GM18520 (cell line): Measurements from ENCODE around the gene SMAD4.
"Not testable (repeated sequence)": the region's sequence is repeated elsewhere in the genome, so short reads cannot be mapped to it uniquely, and the experiment has no call there.

Experiments
- ATAC-seq: cut with Tn5 transposase; IDR thresholded peaks from one replicate; pipeline ENCODE4 v1.9.1; 2021; ENCODE audit not compliant: unreplicated experiment

Gene SMAD4

GRCh38 chr18:51029694-51030536 is at the start of gene SMAD4:
SMAD4 (plus strand) TSS chr18:51030213; CDS start chr18:51047047, 16,834 bp downstream.
- ATAC-seq: peak; percentile 62

- no peak for ATAC-seq
Observed at GRCh38 chr18:50981381-50981780, 48.6 kb upstream of the SMAD4 start.

DNA sequence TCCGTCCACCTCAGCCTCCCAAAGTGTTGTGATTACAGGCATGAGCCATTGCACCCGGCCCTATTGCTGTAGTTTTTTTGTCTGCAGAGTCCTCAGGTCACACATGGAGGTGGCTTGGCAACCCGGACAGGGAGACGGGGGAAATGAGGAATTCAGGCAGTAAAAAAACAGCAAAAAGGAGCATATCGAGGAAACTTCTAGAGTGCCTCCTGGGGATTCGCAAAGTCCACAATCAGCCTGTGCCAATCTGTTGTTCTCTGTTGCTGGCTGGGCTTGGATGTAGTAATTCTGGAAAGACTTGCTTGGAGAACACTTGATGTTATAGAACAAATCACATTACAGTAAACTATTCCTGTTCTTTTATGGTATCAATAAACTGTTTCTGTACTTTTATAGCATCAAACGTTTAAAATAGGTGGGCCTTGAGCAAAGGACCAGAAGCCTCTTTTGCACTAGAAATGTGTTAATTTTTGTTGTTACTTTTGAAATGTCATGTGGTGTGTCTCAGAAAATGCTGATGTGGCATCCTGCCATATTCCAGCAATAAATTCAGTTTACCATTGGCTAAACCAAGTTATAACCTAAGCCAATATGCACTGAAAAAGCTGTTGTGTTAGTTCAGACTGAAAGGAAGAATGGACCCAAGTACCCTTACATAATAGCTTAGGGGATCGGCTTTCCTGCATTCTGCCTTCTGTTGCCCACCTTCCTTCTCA is 47.8 kb upstream of the SMAD4 start:
- no peak for ATAC-seq

GRCh38 chr18:50982802-50983179 is 47.2 kb upstream of the SMAD4 start:
- ATAC-seq: no peak

GRCh38 chr18:50986360-50987087 is 43.5 kb upstream of the SMAD4 start:
- no peak for ATAC-seq

GRCh38 chr18:50987261-50987660 is 42.8 kb upstream of the SMAD4 start:
- no peak for ATAC-seq

- no peak for ATAC-seq
Observed at GRCh38 chr18:50989711-50990110, 40.3 kb upstream of the SMAD4 start.

DNA sequence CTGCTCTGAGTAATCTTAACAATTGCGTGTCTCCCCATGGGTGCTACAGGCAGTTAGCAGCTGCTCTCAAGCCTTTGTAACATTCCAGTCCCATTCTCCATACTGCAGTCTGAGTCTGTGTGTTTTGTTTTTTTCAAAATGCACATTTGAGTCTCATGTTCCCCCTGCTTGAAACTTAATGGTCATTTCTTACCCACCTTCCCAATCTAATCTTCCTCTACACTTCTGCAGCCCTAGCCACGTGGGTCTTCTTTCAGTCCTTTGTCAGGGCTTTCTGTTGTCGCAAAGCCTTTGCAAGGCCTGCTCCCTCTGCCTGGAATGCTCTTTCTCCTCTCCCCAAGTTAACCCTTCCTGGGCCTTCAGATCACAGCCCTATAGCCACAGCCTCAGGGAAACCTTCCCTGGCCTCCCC is 37.7 kb upstream of the SMAD4 start:
- ATAC-seq: no peak

DNA sequence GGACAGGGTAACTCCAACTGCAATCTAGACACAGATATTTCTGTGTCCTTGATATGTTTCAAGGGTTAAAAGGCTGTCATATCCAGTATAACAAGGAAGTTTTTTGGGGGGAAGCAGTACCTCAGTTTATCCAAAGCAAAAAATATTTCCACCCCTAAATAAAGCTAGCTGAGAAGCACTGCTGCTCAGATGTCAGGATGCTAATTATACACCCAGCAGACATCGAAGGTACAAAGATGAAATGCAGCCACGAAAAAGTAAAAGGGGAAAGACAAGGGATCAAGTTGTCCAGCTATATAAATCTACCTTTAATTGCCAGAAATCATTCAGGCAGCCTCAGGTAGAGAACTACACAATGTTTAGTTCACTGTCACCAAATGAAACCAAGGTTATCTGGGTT is 36.0 kb upstream of the SMAD4 start:
- no peak for ATAC-seq

DNA sequence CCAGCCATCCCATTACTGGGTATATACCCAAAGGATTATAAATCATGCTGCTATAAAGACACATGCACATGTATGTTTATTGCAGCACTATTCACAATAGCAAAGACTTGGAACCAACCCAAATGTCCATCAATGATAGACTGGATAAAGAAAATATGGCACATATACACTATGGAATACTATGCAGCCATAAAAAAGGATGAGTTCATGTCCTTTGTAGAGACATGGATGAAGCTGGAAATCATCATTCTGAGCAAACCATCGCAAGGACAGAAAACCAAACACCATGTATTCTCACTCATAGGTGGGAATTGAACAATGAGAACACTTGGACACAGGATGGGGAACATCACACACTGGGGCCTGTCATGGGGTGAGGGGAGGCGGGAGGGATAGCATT is 26.8 kb upstream of the SMAD4 start:
- ATAC-seq: not testable (repeated sequence)

DNA sequence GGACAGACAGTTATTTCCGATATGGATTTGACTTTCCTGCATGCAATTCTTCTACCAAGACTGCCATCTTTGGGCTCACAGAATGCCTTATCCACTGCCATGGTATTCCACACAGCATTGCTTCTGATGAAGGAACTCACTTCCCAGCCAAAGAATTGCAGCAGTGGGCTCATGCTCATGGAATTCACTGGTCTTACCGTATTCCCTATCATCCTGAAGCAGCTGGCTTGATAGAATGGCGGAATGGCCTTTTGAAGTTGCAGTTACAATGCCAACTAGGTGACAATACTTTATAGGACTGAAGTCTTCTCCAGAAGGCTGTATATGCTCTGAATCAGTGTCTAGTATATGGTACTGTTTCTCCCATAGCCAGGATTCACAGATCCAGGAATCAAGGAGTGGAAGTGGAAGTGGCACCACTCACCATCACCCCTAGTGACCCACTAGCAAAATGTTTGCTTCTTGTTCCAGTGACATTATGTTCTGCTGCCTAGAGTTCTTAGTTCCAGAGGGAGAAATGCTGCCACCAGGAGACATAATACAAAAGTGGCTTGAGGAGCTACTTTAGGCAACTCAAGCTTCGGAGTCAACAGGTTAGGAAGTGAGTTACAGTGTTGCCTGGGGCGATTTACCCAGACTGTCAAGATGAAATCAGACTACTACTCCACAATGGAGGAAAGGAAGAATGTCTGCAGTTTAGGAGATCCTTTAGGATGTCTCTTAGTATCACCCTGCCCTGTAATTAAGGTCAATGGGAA is 23.8 kb upstream of the SMAD4 start:
- no peak for ATAC-seq

GRCh38 chr18:51006948-51007789 is 22.8 kb upstream of the SMAD4 start:
- ATAC-seq: no peak

DNA sequence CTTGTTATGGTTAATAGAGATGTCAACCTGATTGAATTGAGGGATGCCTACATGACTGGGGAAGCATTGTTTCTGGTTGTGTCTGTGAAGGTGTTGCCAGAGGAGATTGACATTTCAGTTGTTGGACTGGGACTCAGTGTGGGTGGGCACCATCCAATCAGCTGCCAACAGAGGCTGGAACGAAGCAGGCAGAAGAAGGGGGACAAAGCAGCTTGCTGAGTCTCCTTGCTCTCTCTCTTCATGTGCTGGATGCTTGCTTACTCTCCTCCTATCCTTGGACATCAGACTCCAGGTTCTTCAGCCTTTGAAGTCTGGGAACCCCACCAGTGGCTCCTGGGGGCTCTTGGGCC is 22.2 kb upstream of the SMAD4 start:
- ATAC-seq: no peak

- no peak for ATAC-seq
Observed at GRCh38 chr18:51009072-51009471, 20.9 kb upstream of the SMAD4 start.

DNA sequence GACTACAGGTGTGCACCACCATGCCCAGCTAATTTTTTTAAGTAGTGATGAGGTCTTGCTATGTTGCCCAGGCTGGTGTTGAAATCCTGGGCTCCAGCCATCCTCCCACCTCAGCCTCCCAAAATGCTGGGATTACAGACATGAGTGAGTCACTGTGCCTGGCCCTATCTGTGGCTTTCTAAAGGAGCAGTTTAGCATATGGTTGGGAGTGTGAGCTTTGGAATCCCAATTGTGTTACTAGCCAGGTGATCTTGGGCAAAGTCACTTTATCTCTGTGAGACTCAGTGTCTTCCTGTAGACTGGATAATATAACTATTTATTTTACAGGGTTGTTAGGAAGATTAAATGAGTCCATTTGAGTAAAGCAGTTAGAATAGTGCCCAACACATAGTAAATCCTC is 19.8 kb upstream of the SMAD4 start:
- no peak for ATAC-seq

- no peak for ATAC-seq
Observed at GRCh38 chr18:51011709-51012108, 18.3 kb upstream of the SMAD4 start.

- no peak for ATAC-seq
Observed at GRCh38 chr18:51012441-51012840, 17.6 kb upstream of the SMAD4 start.

DNA sequence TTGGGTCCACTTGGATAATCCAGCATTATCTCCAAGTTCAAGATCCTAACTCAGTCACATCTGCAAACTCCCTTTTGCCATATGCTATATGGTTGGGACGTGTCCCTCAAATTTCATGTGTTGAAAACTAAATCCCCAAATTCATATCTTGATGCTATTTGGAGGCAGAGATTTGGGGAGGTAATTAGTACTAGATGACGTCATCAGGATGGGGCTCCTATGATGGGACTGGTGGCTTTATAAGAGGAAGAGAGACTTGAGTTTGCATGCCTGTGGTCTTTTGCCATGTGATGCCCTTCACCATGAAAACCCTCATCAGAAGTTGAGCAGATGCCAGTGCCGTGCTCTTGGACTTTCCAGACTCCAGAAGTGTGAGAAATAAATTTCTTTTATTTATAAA is 16.8 kb upstream of the SMAD4 start:
- no peak for ATAC-seq

DNA sequence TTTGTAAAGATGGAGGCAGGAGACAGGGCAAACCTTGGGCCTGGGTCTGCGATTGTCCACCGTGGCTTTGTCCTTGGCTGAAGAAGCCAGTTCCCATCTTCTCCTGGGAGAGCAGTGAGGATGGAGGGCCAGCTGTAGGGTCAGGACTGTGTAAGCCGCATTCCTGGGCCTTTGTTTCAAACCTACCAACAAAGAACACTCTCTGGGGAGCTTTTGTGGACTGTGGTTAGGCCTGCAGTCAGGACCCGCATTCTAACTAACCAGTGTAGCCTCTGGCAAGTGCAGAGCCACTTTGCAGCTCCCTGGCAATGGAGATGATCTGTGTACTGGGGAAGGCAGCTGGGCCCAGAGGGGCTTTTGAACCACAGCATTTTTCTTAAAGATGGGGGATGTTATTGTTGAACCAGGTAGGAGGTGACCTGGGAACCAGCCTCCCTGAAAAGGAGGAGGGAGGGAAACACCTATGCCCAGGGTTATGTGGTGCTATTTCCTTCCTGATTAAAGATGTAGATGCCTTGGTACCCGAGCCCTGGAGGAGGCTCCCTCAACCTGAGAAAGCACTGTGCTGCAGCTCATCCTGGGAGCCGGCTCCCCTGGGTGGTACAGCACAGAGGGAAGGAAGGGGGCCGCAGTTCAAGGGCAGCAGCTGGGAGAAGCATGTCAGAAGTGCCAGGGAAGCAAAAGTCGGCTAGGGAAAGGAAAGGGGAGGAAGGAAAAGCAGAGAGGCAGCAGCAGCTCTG is 12.7 kb upstream of the SMAD4 start:
- ATAC-seq: no peak

DNA sequence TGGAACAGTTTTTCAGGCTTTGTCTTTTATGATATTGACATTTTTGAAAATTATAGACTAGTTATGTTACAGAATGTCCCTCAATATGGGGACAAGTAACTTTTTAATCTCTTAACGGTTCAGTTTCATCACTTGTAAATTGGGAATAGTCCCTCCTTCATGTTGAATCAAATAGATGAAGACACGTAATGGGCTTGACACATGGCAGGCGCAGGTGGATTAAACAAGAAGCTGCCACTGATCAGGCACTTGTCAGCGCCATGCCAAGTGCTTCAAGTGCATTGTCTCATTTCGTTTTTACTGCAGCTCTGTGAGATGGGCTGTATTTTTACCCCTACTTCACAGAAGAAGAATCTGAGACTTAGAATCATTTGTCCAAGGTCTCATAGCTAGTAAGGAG is 9.5 kb upstream of the SMAD4 start:
- ATAC-seq: no peak
